ENCODE data around the gene VPS13A.

GRCh38 chr9:77450085-77450475 is 272.7 kb downstream of the VPS13A start:
- no peak for TF ChIP-seq CTCF (IDR thresholded peaks at IDR 0.05)
- TF ChIP-seq POLR2A (IDR thresholded peaks at IDR 0.05; ENCODE audit: low read depth), result no peak
- TF ChIP-seq POLR2AphosphoS5 (IDR thresholded peaks at IDR 0.05), result no peak
- no peak for TF ChIP-seq EP300 (IDR thresholded peaks at IDR 0.05)

Measured in esophagus muscularis mucosa (tissue), 4 donors.